ENCODE results near the gene FBRS. TPM values are rescaled to one million over a fixed set of nuclear protein-coding genes. Genes with fewer than 3 reads are reported as not detected.
A peak's percentile ranks its signal among the peaks of the same experiment; 100 is the strongest.
"Not testable (repeated sequence)": the region's sequence is repeated elsewhere in the genome, so short reads cannot be mapped to it uniquely, and the experiment has no call there.

The FBRS gene
- total and polyA plus RNA-seq, 2 donors from 2014 or later: 26.3 to 66.2 TPM

DNA sequence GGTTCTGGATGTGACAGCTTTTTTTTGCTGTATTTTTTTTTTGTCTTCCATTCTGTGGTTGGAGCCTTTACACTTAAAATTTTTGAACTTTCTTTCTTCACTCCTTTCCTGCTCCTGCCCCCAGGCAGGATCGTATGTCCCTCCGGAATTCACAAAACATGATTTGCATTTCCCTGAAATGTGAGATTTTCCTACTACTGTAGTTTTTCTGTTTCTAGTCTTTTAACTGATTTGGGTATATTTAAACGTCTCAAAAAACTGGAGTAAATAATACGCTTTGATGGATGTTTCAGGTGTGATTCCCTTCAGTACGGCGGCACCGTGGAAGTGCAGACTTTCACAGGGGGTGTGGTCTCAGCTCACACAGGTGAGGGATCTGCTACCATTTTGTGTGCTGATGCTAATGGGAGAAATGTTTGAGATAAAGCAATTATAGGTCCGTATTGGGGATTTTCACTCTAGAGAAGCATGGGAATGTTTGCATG is 41.4 kb downstream of the FBRS start:
- DNase-seq (no peak), FAIRE-seq (no peak)
- Histone ChIP-seq H3K9ac (ENCODE audit: low read length in 3 of 3) (peak overlapping the region in 2 of 3 donors; percentile 10 to 95), H3K36me3 (ENCODE audit: control insufficient read depth in 2 of 3, insufficient read depth in 3 of 3, low read length in 3 of 3) (peaks cover 7 to 24% (median 16%) of the 10 kb centered on the region in 3 donors), H3K27ac (ENCODE audit: low read depth in 2 of 2, low read length in 2 of 2) (peak overlapping the region in 1 of 2 donors; percentile 100), H3K9me3 (ENCODE audit: control insufficient read depth in 2 of 3, insufficient read depth in 1 of 3, low read length in 3 of 3) (no peaks in the 10 kb centered on the region), H3K4me1 (ENCODE audit: control insufficient read depth in 2 of 3, insufficient read depth in 2 of 3, low read depth in 1 of 3, low read length in 3 of 3) (peaks cover 0 to 13% (median 8%) of the 10 kb centered on the region in 3 donors), H3K27me3 (ENCODE audit: control insufficient read depth, insufficient read depth, low read length) (no peaks in the 10 kb centered on the region), H3K4me3 (ENCODE audit: low read length in 3 of 3) (peak overlapping the region; percentile 76 to 95 (median 86))
- intact Hi-C loops (cut with DNase I): no loop called here
- TF ChIP-seq, protein P1, sequence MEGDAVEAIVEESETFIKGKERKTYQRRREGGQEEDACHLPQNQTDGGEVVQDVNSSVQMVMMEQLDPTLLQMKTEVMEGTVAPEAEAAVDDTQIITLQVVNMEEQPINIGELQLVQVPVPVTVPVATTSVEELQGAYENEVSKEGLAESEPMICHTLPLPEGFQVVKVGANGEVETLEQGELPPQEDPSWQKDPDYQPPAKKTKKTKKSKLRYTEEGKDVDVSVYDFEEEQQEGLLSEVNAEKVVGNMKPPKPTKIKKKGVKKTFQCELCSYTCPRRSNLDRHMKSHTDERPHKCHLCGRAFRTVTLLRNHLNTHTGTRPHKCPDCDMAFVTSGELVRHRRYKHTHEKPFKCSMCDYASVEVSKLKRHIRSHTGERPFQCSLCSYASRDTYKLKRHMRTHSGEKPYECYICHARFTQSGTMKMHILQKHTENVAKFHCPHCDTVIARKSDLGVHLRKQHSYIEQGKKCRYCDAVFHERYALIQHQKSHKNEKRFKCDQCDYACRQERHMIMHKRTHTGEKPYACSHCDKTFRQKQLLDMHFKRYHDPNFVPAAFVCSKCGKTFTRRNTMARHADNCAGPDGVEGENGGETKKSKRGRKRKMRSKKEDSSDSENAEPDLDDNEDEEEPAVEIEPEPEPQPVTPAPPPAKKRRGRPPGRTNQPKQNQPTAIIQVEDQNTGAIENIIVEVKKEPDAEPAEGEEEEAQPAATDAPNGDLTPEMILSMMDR (IDR thresholded peaks at IDR 0.05; ENCODE audit: borderline replicate concordance, extremely low read depth, insufficient read depth): no peak

DNA sequence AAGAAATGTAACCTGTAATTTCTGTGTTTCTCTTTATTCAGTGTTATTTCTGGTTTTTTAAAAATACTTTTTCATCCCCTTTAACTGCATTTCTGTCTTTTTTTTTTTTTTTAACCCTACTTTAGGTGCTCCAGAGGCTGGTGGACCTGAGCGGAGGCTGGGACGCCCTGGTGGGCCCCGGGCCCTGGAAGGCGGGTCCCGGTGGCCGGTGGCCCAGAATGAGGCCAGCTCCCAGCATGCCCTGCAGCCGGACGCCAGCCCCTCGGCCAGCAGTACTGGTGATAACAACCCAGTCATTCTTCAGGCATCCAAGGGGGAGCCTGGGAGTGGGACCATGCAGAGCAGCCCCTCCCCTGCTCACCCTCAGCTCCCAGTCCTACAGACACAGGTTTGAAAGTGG is 42.3 kb downstream of the FBRS start:
- peaks cover 0 to 13% (median 8%) of the 10 kb centered on the region in 3 donors for H3K4me1 ChIP-seq (ENCODE audit: control insufficient read depth in 2 of 3, insufficient read depth in 2 of 3, low read depth in 1 of 3, low read length in 3 of 3)
- H3K27me3 ChIP-seq (ENCODE audit: control insufficient read depth, insufficient read depth, low read length): no peaks in the 10 kb centered on the region
- H3K36me3 ChIP-seq (ENCODE audit: control insufficient read depth in 2 of 3, insufficient read depth in 3 of 3, low read length in 3 of 3): peaks cover 8 to 28% (median 17%) of the 10 kb centered on the region in 3 donors
- intact Hi-C loops (cut with DNase I): no loop called here
- H3K9ac ChIP-seq (ENCODE audit: low read length in 3 of 3): no peak overlapping the region
- TF ChIP-seq, protein P1 (IDR thresholded peaks at IDR 0.05; ENCODE audit: borderline replicate concordance, extremely low read depth, insufficient read depth): no peak
- no peak for FAIRE-seq
- H3K27ac ChIP-seq (ENCODE audit: low read depth in 2 of 2, low read length in 2 of 2): no peak overlapping the region
- no peaks in the 10 kb centered on the region for H3K9me3 ChIP-seq (ENCODE audit: control insufficient read depth in 2 of 3, insufficient read depth in 1 of 3, low read length in 3 of 3)
- DNase-seq: peak in 1 of 5 donors; percentile 74
- no peak overlapping the region for H3K4me3 ChIP-seq (ENCODE audit: low read length in 3 of 3)

DNA sequence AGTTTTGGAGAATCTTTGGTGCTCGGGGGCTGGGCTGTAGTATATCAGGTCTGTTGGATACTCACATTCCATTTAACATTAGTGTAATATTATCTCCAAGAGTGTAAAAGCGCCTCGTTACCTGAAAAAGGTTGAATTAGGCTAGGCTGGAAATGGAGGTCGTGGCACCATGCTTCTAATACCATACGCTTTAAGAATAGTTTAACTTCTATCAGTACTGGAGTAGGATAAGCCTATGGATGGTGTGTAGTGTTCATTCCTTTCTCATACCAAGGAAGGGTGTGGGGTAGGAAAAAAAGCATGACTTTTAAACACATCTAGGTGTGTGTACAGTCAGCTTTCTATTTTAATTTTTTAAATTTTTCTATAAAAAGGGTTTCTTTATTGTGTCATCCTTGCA is 42.7 kb downstream of the FBRS start:
- no peaks in the 10 kb centered on the region for H3K9me3 ChIP-seq (ENCODE audit: control insufficient read depth in 2 of 3, insufficient read depth in 1 of 3, low read length in 3 of 3)
- TF ChIP-seq, protein P1 (IDR thresholded peaks at IDR 0.05; ENCODE audit: borderline replicate concordance, extremely low read depth, insufficient read depth): no peak
- intact Hi-C loops (cut with DNase I): no loop called here

DNA sequence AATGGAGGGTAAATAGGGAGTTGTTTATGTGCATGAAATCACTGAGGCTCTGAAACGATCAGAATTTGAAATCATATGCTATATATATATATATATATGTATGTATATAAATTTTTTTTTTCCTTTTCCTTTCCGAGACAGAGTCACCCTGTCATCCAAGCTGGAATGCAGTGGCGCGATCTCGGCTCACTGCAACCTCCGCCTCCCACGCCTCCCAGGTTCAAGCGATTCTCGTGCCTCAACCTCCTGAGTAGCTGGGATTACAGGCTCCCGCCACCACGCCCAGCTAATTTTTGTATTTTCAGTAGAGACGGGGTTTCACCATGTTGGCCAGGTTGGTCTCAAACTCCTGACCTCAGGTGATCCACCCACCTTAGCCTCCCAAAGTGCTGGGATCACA is 44.8 kb downstream of the FBRS start:
- H3K4me1 ChIP-seq (ENCODE audit: control insufficient read depth in 2 of 3, insufficient read depth in 2 of 3, low read depth in 1 of 3, low read length in 3 of 3); H3K9me3 ChIP-seq (ENCODE audit: control insufficient read depth in 2 of 3, insufficient read depth in 1 of 3, low read length in 3 of 3); FAIRE-seq; H3K27me3 ChIP-seq (ENCODE audit: control insufficient read depth, insufficient read depth, low read length); H3K27ac ChIP-seq (ENCODE audit: low read depth in 2 of 2, low read length in 2 of 2); H3K4me3 ChIP-seq (ENCODE audit: low read length in 3 of 3); intact Hi-C loops (cut with DNase I); H3K9ac ChIP-seq (ENCODE audit: low read length in 3 of 3): not testable (repeated sequence)
- peaks cover 17 to 52% (median 40%) of the 10 kb centered on the region in 3 donors for H3K36me3 ChIP-seq (ENCODE audit: control insufficient read depth in 2 of 3, insufficient read depth in 3 of 3, low read length in 3 of 3)
- peak in 1 of 5 donors; percentile 55 for DNase-seq

More for the DNA sequence above, 42.7 kb downstream of the FBRS start:
- Histone ChIP-seq H3K9ac (ENCODE audit: low read length in 3 of 3) (no peak overlapping the region), H3K36me3 (ENCODE audit: control insufficient read depth in 2 of 3, insufficient read depth in 3 of 3, low read length in 3 of 3) (peaks cover 8 to 31% (median 19%) of the 10 kb centered on the region in 3 donors), H3K27me3 (ENCODE audit: control insufficient read depth, insufficient read depth, low read length) (no peaks in the 10 kb centered on the region), H3K4me1 (ENCODE audit: control insufficient read depth in 2 of 3, insufficient read depth in 2 of 3, low read depth in 1 of 3, low read length in 3 of 3) (peaks cover 0 to 13% (median 8%) of the 10 kb centered on the region in 3 donors), H3K4me3 (ENCODE audit: low read length in 3 of 3) (no peak overlapping the region), H3K27ac (ENCODE audit: low read depth in 2 of 2, low read length in 2 of 2) (no peak overlapping the region)
- DNase-seq (no peak), FAIRE-seq (no peak)
